HG03060 (cell line): Measurements from ENCODE around the gene SDK2.

ENCODE experiments used
- ATAC-seq: cut with Tn5 transposase; IDR thresholded peaks from one replicate; pipeline ENCODE4 v1.9.1; 2021; ENCODE audit warnings: low read depth, moderate number of reproducible peaks; ENCODE audit not compliant: unreplicated experiment

The SDK2 gene

GRCh38 chr17:73591296-73592078 is 52.8 kb downstream of the SDK2 start:
- ATAC-seq: no peak

- no peak for ATAC-seq
Observed at GRCh38 chr17:73589363-73589980, 54.8 kb downstream of the SDK2 start.

- ATAC-seq: no peak
Observed at GRCh38 chr17:73588891-73589290, 55.4 kb downstream of the SDK2 start.

GRCh38 chr17:73588301-73588846 is 55.9 kb downstream of the SDK2 start:
- ATAC-seq: no peak

- no peak for ATAC-seq
Observed at GRCh38 chr17:73586921-73587602, 57.2 kb downstream of the SDK2 start.

- no peak for ATAC-seq
Observed at GRCh38 chr17:73586275-73586832, 57.9 kb downstream of the SDK2 start.

- ATAC-seq: no peak
Observed at GRCh38 chr17:73585583-73585982, 58.7 kb downstream of the SDK2 start.

- ATAC-seq: no peak
Observed at GRCh38 chr17:73584987-73585386, 59.3 kb downstream of the SDK2 start.

- no peak for ATAC-seq
Observed at GRCh38 chr17:73584049-73584448, 60.2 kb downstream of the SDK2 start.

- ATAC-seq: no peak
Observed at GRCh38 chr17:73582821-73583220, 61.4 kb downstream of the SDK2 start.

- no peak for ATAC-seq
Observed at GRCh38 chr17:73582359-73582758, 61.9 kb downstream of the SDK2 start.

GRCh38 chr17:73581379-73581778 is 62.9 kb downstream of the SDK2 start:
- ATAC-seq: no peak

GRCh38 chr17:73580073-73580710 is 64.1 kb downstream of the SDK2 start:
- no peak for ATAC-seq

GRCh38 chr17:73576556-73577098 is 67.6 kb downstream of the SDK2 start:
- ATAC-seq: no peak

GRCh38 chr17:73575470-73576221 is 68.6 kb downstream of the SDK2 start:
- no peak for ATAC-seq

- ATAC-seq: no peak
Observed at GRCh38 chr17:73571511-73572130, 72.6 kb downstream of the SDK2 start.

- no peak for ATAC-seq
Observed at GRCh38 chr17:73569762-73570319, 74.4 kb downstream of the SDK2 start.

- ATAC-seq: no peak
Observed at GRCh38 chr17:73568934-73569333, 75.3 kb downstream of the SDK2 start.
